Left renal pelvis (tissue), 4 donors: ENCODE data around the gene CHKB. TPM values are rescaled to one million over a fixed set of nuclear protein-coding genes. Genes with fewer than 3 reads are reported as not detected.
"Not testable (repeated sequence)": the region's sequence is repeated elsewhere in the genome, so short reads cannot be mapped to it uniquely, and the experiment has no call there.

Experiments used
- DNase-seq, 4 donors: peaks; one replicate each; pipeline ENCODE4 v3.0.0-alpha.2; 2013; ENCODE audit warnings: low read depth in 4 of 4, low spot score in 3 of 4
- polyA plus RNA-seq, 4 donors: library from polyadenylated mRNA; unstranded; fragments of 120-200 nt; gene quantifications; one replicate each; pipeline ENCODE4 v1.2.1, GENCODE V29; 2013; ENCODE audit not compliant: insufficient read length in 4 of 4

CHKB gene
- polyA plus RNA-seq, 4 donors: 71.6 to 88.6 (median 81.1) TPM

- DNase-seq: not testable (repeated sequence)
These were observed 48.6 kb downstream of the CHKB start for GRCh38 chr22:50533856-50534711.

- DNase-seq: no peak
These were observed 49.5 kb downstream of the CHKB start for GRCh38 chr22:50532824-50533796.

- no peak for DNase-seq
These were observed 50.5 kb downstream of the CHKB start for GRCh38 chr22:50531962-50532674.

GRCh38 chr22:50531546-50531961 lies 51.1 kb downstream of the CHKB start:
- DNase-seq: no peak

- DNase-seq: no peak
These were observed 51.6 kb downstream of the CHKB start for GRCh38 chr22:50530877-50531545.

GRCh38 chr22:50530580-50530876 lies 52.1 kb downstream of the CHKB start:
- DNase-seq: no peak

GRCh38 chr22:50529897-50530579 lies 52.6 kb downstream of the CHKB start, which contains the start of gene TYMP:
Gene TYMP (minus strand): TSS chr22:50530012. CDS start chr22:50529709, 303 bp downstream.
- DNase-seq: no peak

- DNase-seq: no peak
These were observed 53.2 kb downstream of the CHKB start for GRCh38 chr22:50529416-50529896.

Other genes starting within 250 kb of the CHKB start
- gene PPP6R2, start 239.5 kb downstream of the CHKB start, polyA plus RNA-seq: 10 to 100 TPM; 30.2 to 58.8 (median 35.4) TPM
- 10 to 100 TPM; 25.9 to 47.1 (median 34.9) TPM for gene SBF1, start 107.8 kb downstream of the CHKB start, polyA plus RNA-seq
- gene ADM2, start 101.3 kb downstream of the CHKB start, polyA plus RNA-seq: 1 to 10 TPM in 3 of 4 donors, under 1 TPM in 1; 0.83 to 7.4 (median 3.9) TPM
- gene MIOX, start 96.0 kb downstream of the CHKB start, polyA plus RNA-seq: 10 to 100 TPM in 1 of 4 donors, 1 to 10 TPM in 2, under 1 TPM in 1; 0.44 to 12.5 (median 6.1) TPM
- gene LMF2, start 75.1 kb downstream of the CHKB start, polyA plus RNA-seq: 10 to 100 TPM; 34.7 to 68.3 (median 42.0) TPM
- gene NCAPH2, start 74.6 kb downstream of the CHKB start, polyA plus RNA-seq: 10 to 100 TPM; 39.7 to 54.3 (median 43.9) TPM
- gene SCO2, start 57.3 kb downstream of the CHKB start, polyA plus RNA-seq: 1 to 10 TPM in 2 of 4 donors, under 1 TPM in 1, not detected in 1; 0.83 to 7.6 (median 3.9) TPM
- 1 to 10 TPM in 3 of 4 donors, under 1 TPM in 1; 0.83 to 4.3 (median 2.1) TPM for gene TYMP, start 52.8 kb downstream of the CHKB start, polyA plus RNA-seq
- gene KLHDC7B, start 37.0 kb downstream of the CHKB start, polyA plus RNA-seq: under 1 TPM; 0.03 to 0.47 (median 0.32) TPM
- gene SYCE3, start 19.9 kb downstream of the CHKB start, polyA plus RNA-seq: under 1 TPM in 1 of 4 donors, not detected in 3; 0.42 TPM
- 10 to 100 TPM in 2 of 4 donors, 1 to 10 TPM in 2; 7.5 to 17.4 (median 10.2) TPM for gene CPT1B, start 4.4 kb downstream of the CHKB start, polyA plus RNA-seq
- gene MAPK8IP2, start 17.9 kb upstream of the CHKB start, polyA plus RNA-seq: 1 to 10 TPM in 2 of 4 donors, under 1 TPM in 2; 0.72 to 3.5 (median 0.93) TPM
- gene ARSA, start 45.3 kb upstream of the CHKB start, polyA plus RNA-seq: 10 to 100 TPM in 3 of 4 donors, 1 to 10 TPM in 1; 6.3 to 26.6 (median 13.4) TPM
- gene SHANK3, start 90.0 kb upstream of the CHKB start, polyA plus RNA-seq: 10 to 100 TPM; 10.2 to 25.3 (median 13.4) TPM
- under 1 TPM; 0.52 to 0.76 (median 0.52) TPM for gene ACR, start 155.4 kb upstream of the CHKB start, polyA plus RNA-seq
- gene RABL2B, start 200.8 kb upstream of the CHKB start, polyA plus RNA-seq: 10 to 100 TPM; 33.9 to 82.3 (median 54.0) TPM